Measurements from ENCODE around the gene NOVA2.

The NOVA2 gene

DNA sequence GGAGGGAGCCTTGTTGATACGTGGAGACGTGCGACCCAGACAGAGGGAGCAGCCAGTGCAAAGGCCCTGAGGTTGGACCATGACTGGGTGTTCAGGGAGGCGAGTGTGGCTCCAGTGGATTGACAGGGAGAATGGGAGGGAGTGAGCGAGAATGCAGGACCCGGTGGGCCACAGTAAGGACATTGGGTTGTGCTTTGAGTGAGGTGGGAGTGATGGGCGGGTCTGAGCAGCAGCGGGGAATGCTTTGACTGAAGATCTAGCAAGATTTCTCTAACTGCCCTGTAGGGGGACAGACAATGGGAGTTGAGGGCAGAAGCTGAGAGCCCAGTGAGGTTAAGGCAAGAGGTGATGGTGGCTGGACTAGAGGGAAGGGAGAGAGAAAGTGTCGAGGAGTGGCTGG is 51.4 kb downstream of the NOVA2 start:
- Histone ChIP-seq H3K36me3 (ENCODE audit: control insufficient read depth, insufficient read depth, low read length) (no peaks in the 10 kb centered on the region), H3K4me1 (ENCODE audit: control insufficient read depth, insufficient read depth, low read length) (no peaks in the 10 kb centered on the region), H3K9ac (ENCODE audit: low read length) (no peak overlapping the region), H3K27ac (ENCODE audit: low read depth, low read length) (no peak overlapping the region), H3K4me3 (ENCODE audit: low read length) (no peak overlapping the region), H3K27me3 (ENCODE audit: control insufficient read depth, insufficient read depth, low read length) (peaks cover 4% of the 10 kb centered on the region)

DNA sequence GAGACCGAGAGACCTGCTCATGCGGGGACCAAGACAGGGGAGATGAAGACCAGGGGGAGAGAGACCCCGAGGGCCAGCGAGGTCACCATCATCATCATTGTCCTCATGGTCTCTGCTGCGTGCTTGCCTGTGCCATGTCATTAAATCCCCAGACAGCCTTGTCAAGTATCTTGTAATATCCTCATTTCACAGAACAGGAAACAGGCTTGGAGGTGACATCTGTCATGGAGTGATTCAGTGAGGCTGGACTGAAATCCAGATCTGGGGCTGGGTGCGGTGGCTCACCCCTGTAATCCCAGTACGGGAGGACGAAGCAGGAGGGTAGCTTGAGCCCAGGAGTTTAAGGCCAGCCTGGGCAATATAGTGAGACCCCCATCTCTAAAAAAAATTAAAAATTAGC is 53.2 kb downstream of the NOVA2 start:
- Histone ChIP-seq H3K27ac (ENCODE audit: low read depth, low read length) (no peak overlapping the region), H3K4me1 (ENCODE audit: control insufficient read depth, insufficient read depth, low read length) (no peaks in the 10 kb centered on the region), H3K27me3 (ENCODE audit: control insufficient read depth, insufficient read depth, low read length) (peaks cover 4% of the 10 kb centered on the region), H3K36me3 (ENCODE audit: control insufficient read depth, insufficient read depth, low read length) (no peaks in the 10 kb centered on the region), H3K9ac (ENCODE audit: low read length) (no peak overlapping the region), H3K4me3 (ENCODE audit: low read length) (no peak overlapping the region)

DNA sequence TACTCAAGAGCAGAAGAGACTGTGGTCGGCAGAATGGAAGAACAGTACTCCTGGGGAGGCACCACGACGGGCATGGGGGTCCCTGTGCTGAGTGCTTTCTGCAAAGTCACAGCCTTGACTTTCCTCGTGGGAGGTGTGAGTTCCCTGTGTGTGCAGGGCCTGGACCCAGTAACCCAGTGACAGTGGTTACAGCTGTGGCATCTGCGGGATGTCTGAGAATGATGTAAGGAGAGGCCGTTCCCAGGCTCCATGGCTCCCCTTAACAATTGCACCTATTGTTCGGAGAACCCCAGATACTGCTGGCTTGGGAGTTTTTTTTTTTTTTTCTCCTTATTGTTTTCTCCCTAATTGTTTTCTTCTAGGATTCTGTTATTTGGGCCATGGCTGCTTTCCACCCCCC is 54.0 kb downstream of the NOVA2 start:
- Histone ChIP-seq H3K36me3 (ENCODE audit: control insufficient read depth, insufficient read depth, low read length) (no peaks in the 10 kb centered on the region), H3K27ac (ENCODE audit: low read depth, low read length) (no peak overlapping the region), H3K4me1 (ENCODE audit: control insufficient read depth, insufficient read depth, low read length) (no peaks in the 10 kb centered on the region), H3K9ac (ENCODE audit: low read length) (no peak overlapping the region), H3K27me3 (ENCODE audit: control insufficient read depth, insufficient read depth, low read length) (peaks cover 4% of the 10 kb centered on the region), H3K4me3 (ENCODE audit: low read length) (no peak overlapping the region)

DNA sequence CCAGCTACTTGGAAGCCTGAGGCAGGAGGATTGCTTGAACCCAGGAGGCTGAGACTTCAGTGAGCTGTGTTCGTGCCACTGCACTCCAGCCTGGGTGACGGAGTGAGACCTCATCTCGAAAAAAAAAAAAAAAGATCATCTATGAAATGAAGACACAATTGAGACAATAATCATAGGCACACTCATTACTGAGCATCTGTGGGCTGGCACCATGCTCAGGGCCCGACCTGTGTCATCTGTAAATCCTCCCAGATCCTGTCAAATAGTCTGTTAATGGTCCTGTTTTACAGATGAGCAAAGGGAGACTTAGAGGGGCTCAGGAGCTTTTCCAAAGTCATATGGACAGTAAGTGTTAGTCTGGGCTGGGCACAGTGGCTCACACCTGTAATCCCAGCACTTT is 54.9 kb downstream of the NOVA2 start:
- Histone ChIP-seq H3K36me3 (ENCODE audit: control insufficient read depth, insufficient read depth, low read length) (no peaks in the 10 kb centered on the region), H3K4me3 (ENCODE audit: low read length) (no peak overlapping the region), H3K27me3 (ENCODE audit: control insufficient read depth, insufficient read depth, low read length) (peaks cover 4% of the 10 kb centered on the region)

DNA sequence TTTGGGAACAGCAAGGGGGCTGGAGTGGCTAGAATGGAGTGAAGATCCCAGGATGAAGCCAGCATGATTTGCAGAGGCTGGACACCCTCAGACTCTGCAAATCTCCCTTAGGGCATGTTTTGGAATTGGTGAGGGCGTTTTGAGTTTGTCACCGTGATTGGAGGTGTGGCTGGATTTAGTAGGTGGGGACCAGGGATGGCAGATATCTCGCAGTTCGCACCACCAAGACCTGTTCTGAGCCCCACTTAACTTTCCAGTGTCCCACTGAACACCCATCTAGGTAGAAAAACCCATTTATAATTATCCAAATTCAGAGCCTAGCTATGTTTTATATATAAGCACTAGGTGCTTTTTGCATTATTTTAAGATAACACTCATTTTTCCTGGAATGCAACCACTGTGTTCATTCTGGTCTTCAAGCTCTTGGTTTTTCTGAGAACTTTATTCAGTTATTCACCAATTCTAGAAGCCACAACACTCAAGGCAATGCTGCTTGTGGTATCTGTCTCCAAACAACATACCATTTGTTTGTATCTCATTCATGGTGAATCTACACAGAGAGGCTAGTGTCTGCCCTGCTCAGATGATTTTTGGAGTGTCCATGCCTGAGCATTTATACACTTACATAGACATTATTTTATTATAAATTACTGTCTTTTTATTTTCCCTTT is 56.1 kb downstream of the NOVA2 start:
- Histone ChIP-seq H3K27ac (ENCODE audit: low read depth, low read length) (no peak overlapping the region), H3K4me1 (ENCODE audit: control insufficient read depth, insufficient read depth, low read length) (no peaks in the 10 kb centered on the region), H3K9ac (ENCODE audit: low read length) (no peak overlapping the region), H3K27me3 (ENCODE audit: control insufficient read depth, insufficient read depth, low read length) (peaks cover 4% of the 10 kb centered on the region), H3K4me3 (ENCODE audit: low read length) (no peak overlapping the region), H3K36me3 (ENCODE audit: control insufficient read depth, insufficient read depth, low read length) (no peaks in the 10 kb centered on the region)

More for the DNA sequence above, 54.9 kb downstream of the NOVA2 start:
- no peak overlapping the region for H3K27ac ChIP-seq (ENCODE audit: low read depth, low read length)
- no peaks in the 10 kb centered on the region for H3K4me1 ChIP-seq (ENCODE audit: control insufficient read depth, insufficient read depth, low read length)
- no peak overlapping the region for H3K9ac ChIP-seq (ENCODE audit: low read length)

DNA sequence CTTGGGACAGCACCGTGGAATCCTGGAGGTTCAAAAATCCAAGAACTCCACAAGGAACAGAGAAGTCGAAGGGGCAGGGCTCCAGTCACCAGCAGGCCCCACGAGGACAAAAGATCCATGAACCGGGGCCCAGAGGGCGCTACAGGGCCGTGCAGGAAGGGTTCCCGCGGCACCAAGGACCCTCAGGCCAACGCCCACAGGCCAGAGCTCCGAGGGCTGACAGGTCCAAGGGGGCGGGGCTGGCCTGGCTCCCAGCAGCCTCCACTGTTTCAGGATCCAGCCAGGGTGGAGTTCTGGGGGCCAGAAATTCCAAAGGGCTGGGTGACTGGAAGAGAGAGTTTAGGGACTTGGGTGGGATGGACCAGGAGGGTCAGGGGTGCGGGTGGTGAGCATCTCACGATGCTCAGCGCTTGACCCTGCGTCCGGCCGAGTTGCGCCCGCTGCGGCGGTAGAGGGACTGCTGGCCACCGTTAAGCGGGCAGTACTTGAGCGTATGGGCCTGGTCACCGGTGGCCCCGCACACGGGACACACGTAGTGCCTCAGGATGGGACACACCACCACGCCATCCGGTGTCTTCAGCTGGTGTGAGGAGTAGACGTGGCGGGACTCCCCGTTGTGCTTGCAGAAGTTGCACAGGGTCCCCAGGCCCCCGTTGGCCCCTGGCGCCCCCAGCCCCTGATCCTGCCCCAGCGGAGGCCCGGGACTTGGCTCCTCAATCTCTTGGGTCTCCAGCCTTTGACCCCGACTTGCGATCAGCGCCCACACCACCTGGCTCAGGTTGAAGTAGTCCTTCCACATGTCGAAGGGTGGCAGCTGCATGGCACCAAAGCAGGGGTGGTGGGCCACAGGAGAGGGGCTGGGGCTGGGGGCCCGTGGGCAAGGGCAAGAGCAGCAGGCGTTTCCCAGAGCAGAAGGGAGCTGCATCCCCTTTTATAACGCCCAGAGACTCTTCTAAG is 59.5 kb downstream of the NOVA2 start, which contains the start of gene NANOS2:
Gene NANOS2 (minus strand): TSS at position 905 of the 957 bp plus-strand sequence. CDS start 85 bp downstream, at position 820.
- Histone ChIP-seq H3K36me3 (ENCODE audit: control insufficient read depth, insufficient read depth, low read length) (no peaks in the 10 kb centered on the region), H3K27ac (ENCODE audit: low read depth, low read length) (no peak within 1 kb of the TSS), H3K4me1 (ENCODE audit: control insufficient read depth, insufficient read depth, low read length) (no peaks in the 10 kb centered on the region), H3K27me3 (ENCODE audit: control insufficient read depth, insufficient read depth, low read length) (no peaks in the 10 kb centered on the region), H3K9ac (ENCODE audit: low read length) (no peak within 1 kb of the TSS), H3K4me3 (ENCODE audit: low read length) (no peak within 1 kb of the TSS)

DNA sequence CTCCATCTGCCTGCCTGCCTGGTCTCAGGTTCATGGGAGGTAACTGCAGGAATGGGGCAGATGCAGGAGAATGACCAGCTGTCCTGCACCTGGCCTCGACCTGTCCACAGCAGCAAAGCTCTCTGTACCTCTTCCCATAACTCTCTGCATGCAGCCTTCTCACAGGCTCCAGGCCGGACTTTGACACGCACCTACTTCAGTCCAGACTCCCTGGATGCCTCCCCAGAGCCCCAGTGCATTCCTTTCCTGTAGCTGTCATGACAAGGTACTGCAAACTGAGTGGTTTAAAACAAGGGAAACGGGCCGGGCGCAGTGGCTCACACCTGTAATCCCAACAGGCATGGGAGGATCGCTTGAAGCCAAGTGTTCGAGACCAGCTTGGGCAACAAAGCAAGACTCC is 62.4 kb downstream of the NOVA2 start:
- Histone ChIP-seq H3K4me3 (ENCODE audit: low read length) (no peak overlapping the region), H3K36me3 (ENCODE audit: control insufficient read depth, insufficient read depth, low read length) (no peaks in the 10 kb centered on the region), H3K27ac (ENCODE audit: low read depth, low read length) (no peak overlapping the region), H3K4me1 (ENCODE audit: control insufficient read depth, insufficient read depth, low read length) (no peaks in the 10 kb centered on the region), H3K9ac (ENCODE audit: low read length) (no peak overlapping the region), H3K27me3 (ENCODE audit: control insufficient read depth, insufficient read depth, low read length) (no peaks in the 10 kb centered on the region)

DNA sequence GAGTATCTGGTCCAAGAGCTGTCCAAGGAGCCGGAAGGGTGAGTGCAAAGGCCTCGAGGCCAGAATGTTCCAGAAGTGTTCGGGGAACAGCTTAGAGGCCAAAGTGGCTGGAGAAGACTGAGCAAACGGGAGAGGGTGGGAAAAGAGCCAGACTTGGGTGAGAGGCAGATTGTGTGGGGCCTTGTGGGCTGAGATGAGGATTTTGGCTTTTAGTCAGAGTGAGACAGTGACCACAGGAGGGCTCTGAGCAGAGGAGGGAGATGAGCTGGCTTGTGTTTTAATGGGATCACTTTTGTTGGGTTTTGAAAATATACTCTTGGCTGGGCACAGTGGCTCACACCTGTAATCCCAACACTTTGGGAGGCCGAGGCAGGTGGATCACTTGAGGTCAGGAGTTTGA is 64.7 kb downstream of the NOVA2 start:
- Histone ChIP-seq H3K4me3 (ENCODE audit: low read length) (no peak overlapping the region), H3K27ac (ENCODE audit: low read depth, low read length) (no peak overlapping the region), H3K9ac (ENCODE audit: low read length) (no peak overlapping the region), H3K36me3 (ENCODE audit: control insufficient read depth, insufficient read depth, low read length) (no peaks in the 10 kb centered on the region), H3K27me3 (ENCODE audit: control insufficient read depth, insufficient read depth, low read length) (no peaks in the 10 kb centered on the region), H3K4me1 (ENCODE audit: control insufficient read depth, insufficient read depth, low read length) (no peaks in the 10 kb centered on the region)

DNA sequence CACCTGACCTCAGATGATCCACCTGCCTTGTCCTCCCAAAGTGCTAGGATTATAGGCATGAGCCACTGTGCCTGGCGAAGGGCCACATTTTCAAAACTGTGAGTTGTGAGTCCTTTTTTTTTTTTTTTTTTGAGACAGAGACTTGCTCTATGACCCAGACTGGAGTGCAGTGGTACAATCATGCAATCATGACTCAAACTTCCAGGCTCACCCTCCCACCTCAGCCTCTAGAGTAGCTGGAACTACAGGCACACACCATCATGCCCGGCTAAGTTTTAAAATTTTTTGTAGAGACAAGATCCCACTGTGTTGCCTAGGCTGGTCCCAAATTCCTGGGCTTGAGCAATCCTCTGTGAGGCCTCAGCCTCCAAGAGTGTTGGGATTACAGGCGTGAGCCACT is 67.4 kb downstream of the NOVA2 start:
- H3K4me3 ChIP-seq (ENCODE audit: low read length): no peak overlapping the region
- peaks cover 4% of the 10 kb centered on the region for H3K4me1 ChIP-seq (ENCODE audit: control insufficient read depth, insufficient read depth, low read length)
- no peak overlapping the region for H3K9ac ChIP-seq (ENCODE audit: low read length)
- no peaks in the 10 kb centered on the region for H3K36me3 ChIP-seq (ENCODE audit: control insufficient read depth, insufficient read depth, low read length)
- no peak overlapping the region for H3K27ac ChIP-seq (ENCODE audit: low read depth, low read length)
- H3K27me3 ChIP-seq (ENCODE audit: control insufficient read depth, insufficient read depth, low read length): no peaks in the 10 kb centered on the region

DNA sequence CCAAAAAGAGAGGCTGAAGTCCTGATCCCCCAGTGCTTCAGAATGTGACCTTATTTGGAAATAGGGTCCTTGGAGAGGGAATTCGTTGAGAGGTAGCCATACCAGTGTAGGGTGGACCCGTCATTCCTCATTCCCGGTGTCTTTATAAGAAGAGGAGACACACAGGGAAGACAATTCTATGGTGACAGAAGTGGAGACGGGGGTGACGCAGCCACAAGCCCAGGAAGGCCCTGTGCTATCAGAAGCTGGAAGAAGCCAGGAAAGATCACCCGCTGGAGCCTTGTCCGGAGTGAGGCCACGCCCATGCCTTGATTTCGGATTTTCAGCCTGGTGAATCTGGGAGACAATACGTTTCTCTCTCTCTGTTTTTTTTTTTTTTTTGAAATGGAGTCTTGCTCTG is 68.7 kb downstream of the NOVA2 start:
- no peak overlapping the region for H3K9ac ChIP-seq (ENCODE audit: low read length)
- no peak overlapping the region for H3K27ac ChIP-seq (ENCODE audit: low read depth, low read length)
- H3K4me3 ChIP-seq (ENCODE audit: low read length): no peak overlapping the region
- no peaks in the 10 kb centered on the region for H3K27me3 ChIP-seq (ENCODE audit: control insufficient read depth, insufficient read depth, low read length)
- H3K4me1 ChIP-seq (ENCODE audit: control insufficient read depth, insufficient read depth, low read length): peaks cover 9% of the 10 kb centered on the region
- H3K36me3 ChIP-seq (ENCODE audit: control insufficient read depth, insufficient read depth, low read length): no peaks in the 10 kb centered on the region

DNA sequence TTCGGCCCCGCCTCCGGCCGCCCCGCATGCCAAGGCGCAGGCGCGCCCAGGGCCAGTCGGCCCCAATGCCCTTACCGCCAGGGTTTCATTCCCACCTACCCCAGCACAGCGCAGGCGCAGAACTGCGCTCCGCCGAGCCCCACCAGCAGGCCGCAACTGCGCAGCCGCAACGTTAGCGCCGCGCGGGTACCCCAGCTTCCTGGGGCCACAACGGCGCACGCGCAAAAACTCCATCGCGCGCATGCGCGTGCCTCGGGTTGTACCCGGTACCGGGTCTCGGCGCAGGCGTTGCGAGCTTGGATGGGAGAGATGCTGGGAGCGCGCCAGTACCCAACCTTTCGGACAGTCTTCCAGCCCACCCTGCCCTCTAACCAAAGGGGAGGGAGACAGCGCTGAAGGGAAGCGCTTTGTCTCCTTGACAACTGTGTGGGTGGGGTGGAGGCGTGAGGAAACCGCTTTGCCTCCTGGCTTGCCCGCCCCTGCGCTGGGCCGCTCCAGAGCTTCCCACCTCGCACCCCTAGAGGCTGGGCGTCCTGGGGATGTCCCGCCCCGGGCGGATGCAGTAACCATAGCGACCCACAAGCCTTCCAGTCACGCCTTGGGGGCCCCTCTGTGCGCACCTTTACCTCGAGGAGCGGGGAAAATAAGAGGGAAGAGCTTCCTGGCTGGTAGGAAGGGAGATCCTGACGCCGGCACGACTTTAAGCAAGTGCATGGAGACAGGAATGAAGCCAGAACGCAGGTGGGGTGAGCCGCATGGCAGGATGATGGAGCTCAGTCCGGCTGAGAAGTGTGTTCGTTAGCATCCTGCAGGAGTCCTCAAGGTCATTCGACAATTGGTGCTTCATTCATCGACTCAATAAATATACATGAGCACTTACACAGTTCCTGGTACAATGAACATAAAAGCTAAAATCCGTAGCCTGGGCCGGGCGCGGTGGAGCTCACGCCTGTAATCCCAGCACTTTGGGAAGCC is 70.7 kb downstream of the NOVA2 start:
- peak overlapping the region; percentile 77 for H3K27ac ChIP-seq (ENCODE audit: low read depth, low read length)

More for the DNA sequence above, 70.7 kb downstream of the NOVA2 start:
- H3K36me3 ChIP-seq (ENCODE audit: control insufficient read depth, insufficient read depth, low read length): peaks cover 6% of the 10 kb centered on the region
- H3K9ac ChIP-seq (ENCODE audit: low read length): peak overlapping the region; percentile 45
- no peaks in the 10 kb centered on the region for H3K27me3 ChIP-seq (ENCODE audit: control insufficient read depth, insufficient read depth, low read length)
- peak overlapping the region; percentile 93 for H3K4me3 ChIP-seq (ENCODE audit: low read length)
- H3K4me1 ChIP-seq (ENCODE audit: control insufficient read depth, insufficient read depth, low read length): peaks cover 9% of the 10 kb centered on the region
